CD4-positive, alpha-beta T cell (primary cell): ENCODE data around the gene COL5A1. TPM values are rescaled to one million over a fixed set of nuclear protein-coding genes. Genes with fewer than 3 reads are reported as not detected.

ENCODE experiments used
- ATAC-seq: fragments of 200-7000 bp; cut with Tn5 transposase; one replicate; pipeline ENCODE4 v1.10.0; 2022; ENCODE audit warnings: mild to moderate bottlenecking; ENCODE audit not compliant: poor library complexity
- CTCF ChIA-PET: fragments of 350-600 bp; sonication (Branson Sonifier 250); formaldehyde crosslinking; loops from one replicate; lab custom pipeline; 2021; ENCODE audit warnings: antibody characterized with exemption, inconsistent platforms; lab: Charles Lee
- POLR2A ChIA-PET: fragments of 350-600 bp; sonication (Branson Sonifier 250); formaldehyde crosslinking; loops from one replicate; lab custom pipeline; 2021; ENCODE audit warnings: antibody characterized with exemption, inconsistent platforms; lab: Charles Lee
- DNase-seq, 14 experiments: peaks; one replicate each; pipeline ENCODE4 v3.0.0-alpha.2; 2013 to 2020; ENCODE audit warnings: mixed read lengths in 2 of 14
- H3K27ac ChIP-seq, 2 donors: one replicate each; pipeline versions ENCODE4 v1.5.1 to v1.7.0; 2013; ENCODE audit warnings: low read length in 2 of 2, low read depth in 1 of 2, mild to moderate bottlenecking in 1 of 2
- H3K27me3 ChIP-seq, 2 experiments: 1 replicate in 1 of 2; 2 replicates in 1 of 2; pipeline versions ENCODE4 v1.6.1 to v1.7.0; 2013; ENCODE audit warnings: low read length in 2 of 2, control low read depth in 1 of 2, mild to moderate bottlenecking in 1 of 2, moderate library complexity in 1 of 2; ENCODE audit not compliant: insufficient read depth in 2 of 2, control insufficient read depth in 1 of 2
- H3K36me3 ChIP-seq: one replicate; pipeline ENCODE4 v1.6.1; 2013; ENCODE audit warnings: low read length, control low read depth; ENCODE audit not compliant: insufficient read depth
- H3K4me1 ChIP-seq: one replicate; pipeline ENCODE4 v1.6.1; 2013; ENCODE audit warnings: low read length, control low read depth; ENCODE audit not compliant: insufficient read depth
- H3K4me3 ChIP-seq: one replicate; pipeline ENCODE4 v1.5.1; 2013; ENCODE audit warnings: mild to moderate bottlenecking, low read length, moderate library complexity
- H3K9me3 ChIP-seq, 2 experiments: 1 replicate in 1 of 2; 2 replicates in 1 of 2; pipeline versions ENCODE4 v1.6.1 to v1.7.0; 2013; ENCODE audit warnings: low read length in 2 of 2, mild to moderate bottlenecking in 2 of 2, control low read depth in 1 of 2, moderate library complexity in 1 of 2; ENCODE audit not compliant: control insufficient read depth in 1 of 2, insufficient read depth in 1 of 2
- H3K27ac Mint-ChIP-seq: one replicate; pipeline ENCODE4 v1.8.0; 2020; ENCODE audit warnings: mixed read lengths
- H3K27me3 Mint-ChIP-seq: one replicate; pipeline ENCODE4 v1.8.0; 2021; ENCODE audit warnings: mixed read lengths
- H3K36me3 Mint-ChIP-seq: one replicate; pipeline ENCODE4 v1.8.0; 2021; ENCODE audit warnings: low read depth, mixed read lengths
- H3K4me1 Mint-ChIP-seq: one replicate; pipeline ENCODE4 v1.8.0; 2021; ENCODE audit warnings: low read depth, mixed read lengths
- H3K4me3 Mint-ChIP-seq: one replicate; pipeline ENCODE4 v1.8.0; 2020; ENCODE audit warnings: mild to moderate bottlenecking, mixed read lengths
- H3K9me3 Mint-ChIP-seq: one replicate; pipeline ENCODE4 v1.8.0; 2020; ENCODE audit warnings: mixed read lengths
- CTCF ChIP-seq: fragments of 200-600 bp; IDR thresholded peaks from one replicate; pipeline ENCODE4 v1.8.0; 2022; ENCODE audit warnings: antibody characterized with exemption, mild to moderate bottlenecking
- intact Hi-C, 2 experiments: fragments of 100-400 bp; cut with DNase I in 1 of 2; cut with micrococcal nuclease in 1 of 2; formaldehyde crosslinking; loops; one replicate each; pipeline versions ENCODE4 v1.15.1 to v1.9.0; 2023 to 2025; cut with DNase I, micrococcal nuclease
- total RNA-seq, 174 experiments: library from RNA in 2 of 174; stranded (reverse) in 2 of 174; gene quantifications; one replicate each; pipeline ENCODE4 v1.2.3 and lab custom pipeline; 2021 to 2026

COL5A1 gene
- total RNA-seq, 2 experiments from 2014 or later: 0.41 to 0.50 TPM

GRCh38 chr9:134846187-134846586 lies 204.6 kb downstream of the COL5A1 start:
- no peak overlapping the region for H3K27ac Mint-ChIP-seq
- Histone ChIP-seq H3K4me3 (no peak overlapping the region), H3K27ac (no peak overlapping the region), H3K27me3 (peaks cover 0 to 6% of the 10 kb centered on the region in 2 experiments), H3K9me3 (peaks cover 0 to 24% of the 10 kb centered on the region in 2 experiments), H3K4me1 (no peaks in the 10 kb centered on the region), H3K36me3 (no peaks in the 10 kb centered on the region)
- H3K4me1 Mint-ChIP-seq: no peaks in the 10 kb centered on the region
- no peaks in the 10 kb centered on the region for H3K36me3 Mint-ChIP-seq
- POLR2A ChIA-PET: no interaction called here
- no peak overlapping the region for H3K4me3 Mint-ChIP-seq
- CTCF ChIA-PET: no interaction called here
- no peak for ATAC-seq
- TF ChIP-seq CTCF: no peak
- no peak for DNase-seq
- H3K9me3 Mint-ChIP-seq: no peaks in the 10 kb centered on the region
- intact Hi-C loops: no loop called here
- no peaks in the 10 kb centered on the region for H3K27me3 Mint-ChIP-seq

- Mint-ChIP-seq H3K36me3 (no peaks in the 10 kb centered on the region), H3K27me3 (no peaks in the 10 kb centered on the region), H3K4me3 (no peak overlapping the region), H3K4me1 (no peaks in the 10 kb centered on the region), H3K9me3 (no peaks in the 10 kb centered on the region), H3K27ac (no peak overlapping the region)
- Histone ChIP-seq H3K9me3 (peaks cover 0 to 25% of the 10 kb centered on the region in 2 experiments), H3K36me3 (no peaks in the 10 kb centered on the region), H3K4me3 (no peak overlapping the region), H3K4me1 (no peaks in the 10 kb centered on the region), H3K27me3 (peaks cover 0 to 7% of the 10 kb centered on the region in 2 experiments), H3K27ac (no peak overlapping the region)
- DNase-seq (no peak), ATAC-seq (no peak)
- intact Hi-C loops: no loop called here
- ChIA-PET CTCF (no interaction called here), POLR2A (no interaction called here)
- TF ChIP-seq CTCF: no peak
These were observed 205.1 kb downstream of the COL5A1 start for GRCh38 chr9:134846699-134847098.

- Mint-ChIP-seq H3K4me3 (no peak overlapping the region), H3K4me1 (no peaks in the 10 kb centered on the region), H3K27me3 (no peaks in the 10 kb centered on the region), H3K9me3 (no peaks in the 10 kb centered on the region), H3K27ac (no peak overlapping the region), H3K36me3 (no peaks in the 10 kb centered on the region)
- DNase-seq (no peak), ATAC-seq (no peak)
- no peak overlapping the region for H3K27ac ChIP-seq
- ChIA-PET CTCF (no interaction called here), POLR2A (no interaction called here)
- no peaks in the 10 kb centered on the region for H3K4me1 ChIP-seq
- peaks cover 0 to 25% of the 10 kb centered on the region in 2 experiments for H3K9me3 ChIP-seq
- no peaks in the 10 kb centered on the region for H3K36me3 ChIP-seq
- no peak overlapping the region for H3K4me3 ChIP-seq
- no peak for TF ChIP-seq CTCF
- intact Hi-C loops: no loop called here
- peaks cover 0 to 7% of the 10 kb centered on the region in 2 experiments for H3K27me3 ChIP-seq
These were observed 205.5 kb downstream of the COL5A1 start for GRCh38 chr9:134847138-134847537.
